ENCODE results near the gene ADSS1.

- TF ChIP-seq GATA3 (IDR thresholded peaks at IDR 0.05; ENCODE audit: low read depth, low read length) (no peak), GATA2 (IDR thresholded peaks at IDR 0.05; ENCODE audit: low read depth, low read length) (no peak)
Observed at GRCh38 chr14:104708606-104709268, 15.3 kb upstream of the ADSS1 start.

Data from SH-SY5Y (cell line).